CD14-positive monocyte (primary cell): ENCODE measurements around the gene HPS5. TPM values are rescaled to one million over a fixed set of nuclear protein-coding genes. Genes with fewer than 3 reads are reported as not detected.
"Not testable (repeated sequence)": the region's sequence is repeated elsewhere in the genome, so short reads cannot be mapped to it uniquely, and the experiment has no call there.

Experiments
- DNase-seq, 3 donors: peaks; one replicate each; pipeline ENCODE4 v3.0.0-alpha.2; 2011 to 2022
- H2AFZ ChIP-seq: 2 replicates; pipeline ENCODE4 v1.6.0; 2012; ENCODE audit warnings: mild to moderate bottlenecking, low read depth, low read length, inconsistent platforms; ENCODE audit not compliant: insufficient read depth, poor library complexity, severe bottlenecking
- H3K27ac ChIP-seq, 2 donors: 1 replicate in 1 of 2; 2 replicates in 1 of 2; pipeline ENCODE4 v1.5.1; 2012 to 2013; ENCODE audit warnings: low read length in 2 of 2, control low read depth in 1 of 2, inconsistent platforms in 1 of 2, low read depth in 1 of 2, mild to moderate bottlenecking in 1 of 2
- H3K27me3 ChIP-seq, 2 donors: one replicate each; pipeline versions ENCODE4 v1.6.0 to v1.6.1; 2011 to 2013; ENCODE audit warnings: low read length in 2 of 2; ENCODE audit not compliant: control insufficient read depth in 2 of 2, insufficient read depth in 2 of 2
- H3K36me3 ChIP-seq, 2 donors: replicated peaks in 1 of 2; 1 replicate in 1 of 2; 2 replicates in 1 of 2; pipeline versions ENCODE4 v1.5.1 to v1.6.1; 2012 to 2013; ENCODE audit warnings: low read length in 2 of 2, control low read depth in 1 of 2, inconsistent platforms in 1 of 2, mild to moderate bottlenecking in 1 of 2; ENCODE audit not compliant: insufficient read depth in 2 of 2, control insufficient read depth in 1 of 2
- H3K4me1 ChIP-seq, 2 donors: 1 replicate in 1 of 2; 2 replicates in 1 of 2; pipeline versions ENCODE4 v1.5.1 to v1.6.1; 2012 to 2013; ENCODE audit warnings: low read length in 2 of 2, control low read depth in 1 of 2, inconsistent platforms in 1 of 2, mild to moderate bottlenecking in 1 of 2, moderate library complexity in 1 of 2; ENCODE audit not compliant: insufficient read depth in 2 of 2, control insufficient read depth in 1 of 2
- H3K4me2 ChIP-seq: replicated peaks from 2 replicates; pipeline ENCODE3; 2012; ENCODE audit warnings: low read length, moderate library complexity, mild to moderate bottlenecking; ENCODE audit not compliant: poor library complexity, severe bottlenecking; ENCODE audit errors: extremely low read depth
- H3K4me3 ChIP-seq, 3 experiments: fragments of 200-600 bp in 1 of 3; sonication (generic) in 1 of 3; replicated peaks in 1 of 3; 1 replicate in 2 of 3; 2 replicates in 1 of 3; pipeline ENCODE4 v1.5.1; 2011 to 2013; ENCODE audit warnings: low read length in 3 of 3, mild to moderate bottlenecking in 3 of 3, control low read depth in 2 of 3, low read depth in 2 of 3, inconsistent platforms in 1 of 3, moderate library complexity in 1 of 3
- H3K79me2 ChIP-seq: 2 replicates; pipeline ENCODE4 v1.6.0; 2012; ENCODE audit warnings: mild to moderate bottlenecking, control low read depth, inconsistent platforms, low read length, moderate library complexity; ENCODE audit not compliant: insufficient read depth
- H3K9ac ChIP-seq: 2 replicates; pipeline ENCODE4 v1.6.0; 2017; ENCODE audit warnings: low read length, mild to moderate bottlenecking; ENCODE audit not compliant: insufficient read depth, poor library complexity, severe bottlenecking
- H3K9me3 ChIP-seq, 2 donors: replicated peaks in 1 of 2; 1 replicate in 1 of 2; 2 replicates in 1 of 2; pipeline versions ENCODE4 v1.5.1 to v1.6.1; 2012 to 2013; ENCODE audit warnings: low read length in 2 of 2, control low read depth in 1 of 2; ENCODE audit not compliant: control insufficient read depth in 1 of 2, insufficient read depth in 1 of 2
- H4K20me1 ChIP-seq: 2 replicates; pipeline ENCODE4 v1.6.0; 2012; ENCODE audit warnings: mild to moderate bottlenecking, low read length, control low read depth, moderate library complexity; ENCODE audit not compliant: insufficient read depth
- H3K27ac Mint-ChIP-seq, 7 donors: one replicate each; pipeline ENCODE4 v1.8.0; 2020; ENCODE audit warnings: mild to moderate bottlenecking in 7 of 7, mixed read lengths in 7 of 7, moderate library complexity in 6 of 7, inconsistent platforms in 2 of 7
- H3K27me3 Mint-ChIP-seq, 3 donors: one replicate each; pipeline ENCODE4 v1.8.0; 2021 to 2022; ENCODE audit warnings: low read depth in 3 of 3, mild to moderate bottlenecking in 3 of 3, mixed read lengths in 3 of 3, moderate library complexity in 3 of 3, inconsistent platforms in 1 of 3
- H3K36me3 Mint-ChIP-seq, 2 donors: one replicate each; pipeline ENCODE4 v1.8.0; 2020; ENCODE audit warnings: mixed read lengths in 2 of 2, inconsistent platforms in 1 of 2, mild to moderate bottlenecking in 1 of 2
- H3K4me1 Mint-ChIP-seq: one replicate; pipeline ENCODE4 v1.8.0; 2020; ENCODE audit warnings: mild to moderate bottlenecking, mixed read lengths
- H3K4me3 Mint-ChIP-seq, 2 donors: one replicate each; pipeline ENCODE4 v1.8.0; 2020; ENCODE audit warnings: mild to moderate bottlenecking in 2 of 2, mixed read lengths in 2 of 2, moderate library complexity in 1 of 2
- H3K9me3 Mint-ChIP-seq, 7 donors: one replicate each; pipeline ENCODE4 v1.8.0; 2020 to 2022; ENCODE audit warnings: mixed read lengths in 7 of 7, mild to moderate bottlenecking in 6 of 7, moderate library complexity in 6 of 7, inconsistent platforms in 2 of 7
- WGBS: methylation state at CpG from one replicate; pipeline ENCODE4 v1.1.5; 2013; ENCODE audit warnings: missing lambda C conversion rate; ENCODE audit not compliant: insufficient coverage; 5-methylcytosine and 5-hydroxymethylcytosine counted together
- intact Hi-C, 2 donors: fragments of 100-400 bp; cut with micrococcal nuclease; formaldehyde crosslinking; loops; one replicate each; pipeline versions ENCODE4 v1.15.0 to v1.15.1; 2023
- polyA plus RNA-seq, 3 donors: library from polyadenylated mRNA; depleted of rRNA in 1 of 3; unstranded in 2 of 3; stranded (reverse) in 1 of 3; fragments of 300-500 nt in 2 of 3; fragments of >200 nt in 1 of 3; fragmentation: Illumina TruSeq in 2 of 3; gene quantifications; 1 replicate in 2 of 3; 2 replicates in 1 of 3; pipeline ENCODE4 v1.2.3, GENCODE V29; 2012 to 2021
- TF ChIP-seq, protein P1 (sequence below): fragments of 200-600 bp; IDR thresholded peaks from one replicate; pipeline ENCODE4 v1.8.0; 2022; ENCODE audit warnings: antibody characterized with exemption, mild to moderate bottlenecking

The HPS5 gene
- polyA plus RNA-seq, 3 donors, result 11.4 to 17.7 (median 12.9) TPM

DNA sequence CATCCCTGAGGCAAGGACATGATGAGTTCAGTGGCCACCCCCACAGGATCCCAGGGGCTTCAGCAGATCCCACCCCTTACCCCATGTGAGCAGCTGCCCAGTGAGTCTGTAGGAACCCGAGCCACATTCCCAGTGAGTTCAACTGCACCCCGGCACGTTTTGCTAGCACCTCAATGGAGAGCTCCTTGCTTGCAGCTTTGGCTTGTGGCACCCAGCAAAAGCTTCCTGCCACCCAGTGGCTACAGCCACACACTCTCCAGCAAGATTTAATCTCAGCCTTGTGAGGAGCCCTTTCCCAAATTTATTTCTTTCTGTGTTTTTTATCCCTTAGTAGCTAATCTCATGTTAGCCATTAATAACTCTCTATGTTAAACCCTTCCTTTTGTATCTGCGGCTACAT lies 51.8 kb downstream of the HPS5 start:
- WGBS, result 91% methylated on average over 4 of the region's 4 CpGs
- no peaks in the 10 kb centered on the region for H3K9me3 Mint-ChIP-seq
- no peaks in the 10 kb centered on the region for H3K79me2 ChIP-seq

DNA sequence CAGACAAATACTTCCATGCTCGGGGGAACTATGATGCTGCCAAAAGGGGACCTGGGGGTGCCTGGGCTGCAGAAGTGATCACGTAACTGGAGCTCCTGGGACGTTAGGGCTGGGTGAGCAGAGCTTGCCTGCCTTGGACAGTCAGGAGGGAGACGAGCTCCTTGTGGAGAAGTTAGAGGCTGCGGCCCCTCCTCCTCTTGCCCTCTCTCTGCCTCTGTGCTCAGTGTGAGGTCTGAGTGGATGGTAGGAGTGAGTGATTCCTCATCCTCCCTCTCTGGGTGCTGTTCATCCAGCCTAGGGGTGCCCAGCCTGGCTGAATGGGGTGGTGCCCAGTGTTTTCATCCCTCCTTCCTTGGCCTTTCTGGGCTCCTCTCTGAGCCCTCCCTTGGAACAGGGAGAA lies 52.7 kb downstream of the HPS5 start:
- H2AFZ ChIP-seq, H3K4me3 Mint-ChIP-seq, H3K27me3 Mint-ChIP-seq, H3K9ac ChIP-seq, H3K4me3 ChIP-seq, intact Hi-C loops, H3K9me3 ChIP-seq, H3K27ac ChIP-seq, H3K4me2 ChIP-seq, H3K9me3 Mint-ChIP-seq, DNase-seq, H3K79me2 ChIP-seq, H3K36me3 ChIP-seq, H4K20me1 ChIP-seq, H3K27me3 ChIP-seq, H3K36me3 Mint-ChIP-seq: not testable (repeated sequence)
- H3K4me1 ChIP-seq, result peaks cover 6 to 13% of the 10 kb centered on the region in 2 donors
- Mint-ChIP-seq H3K27ac (peak overlapping the region in 1 of 7 donors; percentile 5), H3K4me1 (peaks cover 24% of the 10 kb centered on the region)
- WGBS, result no CpG with 5 or more reads among the region's 5 CpGs

More for the DNA sequence above, 51.8 kb downstream of the HPS5 start:
- intact Hi-C loops, result no loop called here
- Mint-ChIP-seq H3K36me3 (peaks cover under 1 to 1% of the 10 kb centered on the region in 2 donors), H3K27me3 (peaks cover 0 to 8% (median 2%) of the 10 kb centered on the region in 3 donors), H3K27ac (no peak overlapping the region), H3K4me3 (no peak overlapping the region), H3K4me1 (peaks cover 18% of the 10 kb centered on the region)
- no peak overlapping the region for H2AFZ ChIP-seq
- no peak overlapping the region for H3K4me3 ChIP-seq
- H3K9me3 ChIP-seq, result peaks cover 0 to 2% of the 10 kb centered on the region in 2 donors
- no peaks in the 10 kb centered on the region for H3K36me3 ChIP-seq
- no peak overlapping the region for H3K27ac ChIP-seq
- peaks cover 5 to 10% of the 10 kb centered on the region in 2 donors for H3K4me1 ChIP-seq
- no peak overlapping the region for H3K9ac ChIP-seq
- H4K20me1 ChIP-seq, result no peaks in the 10 kb centered on the region
- H3K27me3 ChIP-seq, result no peaks in the 10 kb centered on the region
- TF ChIP-seq, protein P1, sequence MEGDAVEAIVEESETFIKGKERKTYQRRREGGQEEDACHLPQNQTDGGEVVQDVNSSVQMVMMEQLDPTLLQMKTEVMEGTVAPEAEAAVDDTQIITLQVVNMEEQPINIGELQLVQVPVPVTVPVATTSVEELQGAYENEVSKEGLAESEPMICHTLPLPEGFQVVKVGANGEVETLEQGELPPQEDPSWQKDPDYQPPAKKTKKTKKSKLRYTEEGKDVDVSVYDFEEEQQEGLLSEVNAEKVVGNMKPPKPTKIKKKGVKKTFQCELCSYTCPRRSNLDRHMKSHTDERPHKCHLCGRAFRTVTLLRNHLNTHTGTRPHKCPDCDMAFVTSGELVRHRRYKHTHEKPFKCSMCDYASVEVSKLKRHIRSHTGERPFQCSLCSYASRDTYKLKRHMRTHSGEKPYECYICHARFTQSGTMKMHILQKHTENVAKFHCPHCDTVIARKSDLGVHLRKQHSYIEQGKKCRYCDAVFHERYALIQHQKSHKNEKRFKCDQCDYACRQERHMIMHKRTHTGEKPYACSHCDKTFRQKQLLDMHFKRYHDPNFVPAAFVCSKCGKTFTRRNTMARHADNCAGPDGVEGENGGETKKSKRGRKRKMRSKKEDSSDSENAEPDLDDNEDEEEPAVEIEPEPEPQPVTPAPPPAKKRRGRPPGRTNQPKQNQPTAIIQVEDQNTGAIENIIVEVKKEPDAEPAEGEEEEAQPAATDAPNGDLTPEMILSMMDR, result no peak
- no peak overlapping the region for H3K4me2 ChIP-seq
- no peak for DNase-seq

DNA sequence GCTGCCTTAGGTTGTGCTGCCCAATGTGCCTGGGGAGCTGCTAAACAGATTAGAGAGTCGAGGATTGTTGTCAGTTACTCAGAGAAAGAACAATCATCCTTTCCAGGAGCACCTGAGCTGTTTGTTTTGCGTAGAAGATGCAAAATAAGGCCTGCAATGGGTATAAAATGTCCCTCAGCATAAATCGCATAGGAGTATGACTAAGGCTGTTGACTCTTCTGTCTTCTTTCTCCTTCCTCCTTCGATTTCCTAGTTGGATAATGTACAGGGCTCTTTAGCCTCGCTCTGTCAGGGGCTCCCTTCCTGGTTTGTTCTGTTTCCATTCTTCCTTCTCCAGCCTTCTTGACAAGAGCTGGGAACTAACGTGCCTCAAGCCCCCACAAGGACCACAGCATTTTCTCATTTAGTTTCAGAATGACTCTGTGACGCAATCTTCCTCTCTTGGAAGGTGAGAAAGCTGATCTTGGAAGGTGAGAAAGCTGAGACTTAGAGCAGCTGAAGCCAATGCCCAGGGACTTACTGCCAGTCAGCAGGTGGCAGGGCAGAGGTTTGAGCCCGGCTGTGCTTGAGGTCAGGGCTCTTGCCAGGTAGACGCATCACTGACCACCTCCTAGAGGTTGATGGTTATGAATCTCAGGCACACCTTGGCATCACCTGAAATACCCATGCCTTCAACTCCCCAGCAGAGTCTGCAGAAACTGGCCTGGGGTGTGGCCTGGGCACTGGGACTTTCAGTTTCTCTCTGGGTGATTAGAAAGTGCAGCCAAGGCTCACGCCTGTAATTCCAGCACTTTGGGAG lies 54.4 kb downstream of the HPS5 start:
- H3K9me3 Mint-ChIP-seq, H3K9me3 ChIP-seq, intact Hi-C loops, DNase-seq, H3K79me2 ChIP-seq, H3K27ac ChIP-seq, H3K4me2 ChIP-seq, H4K20me1 ChIP-seq, H3K27me3 Mint-ChIP-seq, H3K36me3 ChIP-seq, H3K36me3 Mint-ChIP-seq, H3K4me3 Mint-ChIP-seq, H3K9ac ChIP-seq, H2AFZ ChIP-seq, H3K4me3 ChIP-seq, H3K27me3 ChIP-seq: not testable (repeated sequence)
- Mint-ChIP-seq H3K27ac (peak overlapping the region in 2 of 7 donors; percentile 13 to 65), H3K4me1 (peaks cover 31% of the 10 kb centered on the region)
- peaks cover 10 to 13% of the 10 kb centered on the region in 2 donors for H3K4me1 ChIP-seq
- WGBS, result no CpG with 5 or more reads among the region's 10 CpGs
